Measurements from ENCODE around the gene KDM3A.

The KDM3A gene

DNA sequence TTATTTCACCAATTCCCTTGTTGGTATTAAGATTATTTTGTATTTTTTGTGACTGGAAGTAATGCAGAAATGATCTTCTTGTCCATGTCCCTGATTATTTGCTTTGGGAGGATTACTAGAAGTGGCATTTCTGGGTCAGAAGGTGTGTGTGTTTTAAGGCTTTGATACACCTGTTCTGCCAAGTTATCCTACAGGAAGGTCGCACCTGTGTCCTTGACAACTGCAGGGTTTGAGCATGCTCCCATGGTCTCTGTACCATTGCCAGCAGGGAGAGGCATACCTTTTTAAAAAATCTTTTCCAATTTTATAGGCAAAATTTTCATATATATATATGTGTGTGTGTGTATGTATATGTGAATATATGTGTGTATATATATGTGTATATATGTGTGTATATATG, 29.7 kb downstream of the KDM3A start:
- Histone ChIP-seq H3K4me1 (ENCODE audit: control extremely low read depth in 1 of 4, control insufficient read depth in 4 of 4, insufficient read depth in 4 of 4, low read length in 3 of 4) (no peaks in the 10 kb centered on the region), H3K27ac (ENCODE audit: insufficient read depth in 1 of 2, low read depth in 1 of 2, low read length in 2 of 2, poor library complexity in 1 of 2, severe bottlenecking in 2 of 2) (no peak overlapping the region), H3K36me3 (ENCODE audit: control insufficient read depth in 4 of 4, insufficient read depth in 4 of 4, low read length in 3 of 4) (peaks cover 27 to 92% (median 62%) of the 10 kb centered on the region in 4 experiments), H3K9me3 (ENCODE audit: control extremely low read depth in 1 of 5, control insufficient read depth in 4 of 5, insufficient read depth in 2 of 5, low read depth in 1 of 5, low read length in 4 of 5) (no peaks in the 10 kb centered on the region), H3K4me3 (ENCODE audit: control insufficient read depth in 1 of 7, extremely low read depth in 1 of 7, insufficient read depth in 4 of 7, low read depth in 2 of 7, low read length in 6 of 7) (no peak overlapping the region), H3K27me3 (replicated peaks in 2 of 5; ENCODE audit: control insufficient read depth in 4 of 5, insufficient read depth in 5 of 5, low read length in 4 of 5) (no peaks in the 10 kb centered on the region)
- CTCF ChIA-PET: no interaction called here
- POLR2A ChIA-PET: no interaction called here
- WGBS (ENCODE audit: insufficient coverage): 100% methylated on average over 1 of the region's 1 CpG
- no peak for DNase-seq

DNA sequence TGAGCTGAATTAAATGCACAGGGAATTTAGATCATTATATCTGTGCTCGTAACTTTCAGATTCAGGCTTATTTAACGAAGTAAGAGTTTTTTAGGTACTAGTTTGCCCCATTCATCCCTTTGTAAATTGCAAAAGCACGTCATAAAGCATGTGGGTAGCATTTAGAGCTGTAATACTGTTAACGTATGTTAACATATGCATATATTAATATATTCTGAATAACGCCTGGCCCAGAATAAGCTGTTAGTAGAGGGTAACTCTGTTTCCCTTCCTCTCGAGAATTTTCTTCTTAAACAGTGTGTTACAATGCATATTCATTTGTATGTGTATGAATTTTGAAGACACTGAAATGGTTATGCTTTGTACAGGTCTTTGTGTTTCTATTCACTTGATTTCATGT, 30.5 kb downstream of the KDM3A start:
- DNase-seq: no peak
- Histone ChIP-seq H3K27me3 (replicated peaks in 2 of 5; ENCODE audit: control insufficient read depth in 4 of 5, insufficient read depth in 5 of 5, low read length in 4 of 5) (no peaks in the 10 kb centered on the region), H3K9me3 (ENCODE audit: control extremely low read depth in 1 of 5, control insufficient read depth in 4 of 5, insufficient read depth in 2 of 5, low read depth in 1 of 5, low read length in 4 of 5) (no peaks in the 10 kb centered on the region), H3K36me3 (ENCODE audit: control insufficient read depth in 4 of 4, insufficient read depth in 4 of 4, low read length in 3 of 4) (peaks cover 28 to 88% (median 59%) of the 10 kb centered on the region in 4 experiments), H3K4me3 (ENCODE audit: control insufficient read depth in 1 of 7, extremely low read depth in 1 of 7, insufficient read depth in 4 of 7, low read depth in 2 of 7, low read length in 6 of 7) (no peak overlapping the region), H3K27ac (ENCODE audit: insufficient read depth in 1 of 2, low read depth in 1 of 2, low read length in 2 of 2, poor library complexity in 1 of 2, severe bottlenecking in 2 of 2) (no peak overlapping the region), H3K4me1 (ENCODE audit: control extremely low read depth in 1 of 4, control insufficient read depth in 4 of 4, insufficient read depth in 4 of 4, low read length in 3 of 4) (no peaks in the 10 kb centered on the region)
- ChIA-PET CTCF (interaction anchor here (0.8 to 1.9 kb wide), 2 partner anchors 23 to 66 kb away, joined by 3 to 6 read pairs; no protein-coding TSS in a partner anchor), POLR2A (no interaction called here)
- 100% methylated on average over 2 of the region's 6 CpGs for WGBS (ENCODE audit: insufficient coverage)

DNA sequence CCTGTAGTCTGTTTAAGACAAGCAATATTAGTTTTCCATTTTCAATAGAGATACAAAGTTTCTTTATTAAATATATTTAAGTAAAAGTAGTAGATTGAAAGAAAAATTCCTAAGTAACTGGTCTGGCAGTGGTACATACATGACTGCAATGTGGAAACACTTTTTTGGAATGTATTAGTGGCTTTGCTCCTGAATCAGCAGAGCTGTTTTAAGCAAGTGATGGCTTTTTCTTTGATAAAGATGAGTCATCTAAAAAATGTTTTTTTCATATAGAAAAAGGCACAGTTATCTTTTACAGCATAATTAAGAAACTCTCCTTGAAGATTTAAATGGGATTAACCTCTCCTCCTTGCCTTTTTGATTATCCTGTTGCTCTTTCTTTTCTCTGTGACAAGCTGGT, 34.9 kb downstream of the KDM3A start:
- H3K4me1 ChIP-seq (ENCODE audit: control extremely low read depth in 1 of 4, control insufficient read depth in 4 of 4, insufficient read depth in 4 of 4, low read length in 3 of 4): no peaks in the 10 kb centered on the region
- no peaks in the 10 kb centered on the region for H3K9me3 ChIP-seq (ENCODE audit: control extremely low read depth in 1 of 5, control insufficient read depth in 4 of 5, insufficient read depth in 2 of 5, low read depth in 1 of 5, low read length in 4 of 5)
- H3K4me3 ChIP-seq (ENCODE audit: control insufficient read depth in 1 of 7, extremely low read depth in 1 of 7, insufficient read depth in 4 of 7, low read depth in 2 of 7, low read length in 6 of 7): no peak overlapping the region
- H3K27ac ChIP-seq (ENCODE audit: insufficient read depth in 1 of 2, low read depth in 1 of 2, low read length in 2 of 2, poor library complexity in 1 of 2, severe bottlenecking in 2 of 2): no peak overlapping the region
- DNase-seq: no peak
- H3K36me3 ChIP-seq (ENCODE audit: control insufficient read depth in 4 of 4, insufficient read depth in 4 of 4, low read length in 3 of 4): peaks cover 33 to 90% (median 61%) of the 10 kb centered on the region in 4 experiments
- ChIA-PET CTCF (interaction anchor here (0.6 to 1.0 kb wide), 2 partner anchors 17 to 106 kb away, joined by 3 read pairs; no protein-coding TSS in a partner anchor), POLR2A (interaction anchor here (1.4 kb wide), 1 partner anchor 10 kb away, joined by 3 read pairs; no protein-coding TSS in a partner anchor)
- H3K27me3 ChIP-seq (replicated peaks in 2 of 5; ENCODE audit: control insufficient read depth in 4 of 5, insufficient read depth in 5 of 5, low read length in 4 of 5): no peaks in the 10 kb centered on the region

DNA sequence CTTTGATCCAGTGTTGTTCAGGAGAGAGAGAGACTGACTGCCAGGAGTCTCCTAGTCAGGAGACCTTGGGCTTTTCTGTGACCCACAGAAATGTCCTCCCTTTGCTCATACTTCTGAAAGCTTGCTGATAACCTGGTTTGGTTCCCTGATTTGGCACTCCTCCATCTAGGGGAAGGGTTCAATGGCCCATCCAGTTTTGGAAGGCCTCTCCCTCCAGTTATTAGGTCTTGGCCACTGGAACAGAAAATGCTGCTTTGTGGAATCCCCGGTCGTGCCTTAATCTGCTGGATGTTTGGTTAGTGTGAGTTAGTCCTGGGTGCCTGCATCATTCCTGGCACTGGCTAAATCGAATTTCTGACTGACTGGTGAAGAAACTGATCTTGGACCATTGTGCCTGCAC, 35.7 kb downstream of the KDM3A start:
- peaks cover 32 to 92% (median 63%) of the 10 kb centered on the region in 4 experiments for H3K36me3 ChIP-seq (ENCODE audit: control insufficient read depth in 4 of 4, insufficient read depth in 4 of 4, low read length in 3 of 4)
- H3K4me3 ChIP-seq (ENCODE audit: control insufficient read depth in 1 of 7, extremely low read depth in 1 of 7, insufficient read depth in 4 of 7, low read depth in 2 of 7, low read length in 6 of 7): no peak overlapping the region
- no peak for DNase-seq
- no peak overlapping the region for H3K27ac ChIP-seq (ENCODE audit: insufficient read depth in 1 of 2, low read depth in 1 of 2, low read length in 2 of 2, poor library complexity in 1 of 2, severe bottlenecking in 2 of 2)
- H3K27me3 ChIP-seq (replicated peaks in 2 of 5; ENCODE audit: control insufficient read depth in 4 of 5, insufficient read depth in 5 of 5, low read length in 4 of 5): no peaks in the 10 kb centered on the region
- no peaks in the 10 kb centered on the region for H3K4me1 ChIP-seq (ENCODE audit: control extremely low read depth in 1 of 4, control insufficient read depth in 4 of 4, insufficient read depth in 4 of 4, low read length in 3 of 4)
- POLR2A ChIA-PET: interaction anchor here (1.4 kb wide), 1 partner anchor 11 kb away, joined by 3 read pairs; no protein-coding TSS in a partner anchor
- WGBS (ENCODE audit: insufficient coverage): 100% methylated on average over 1 of the region's 3 CpGs
- no peaks in the 10 kb centered on the region for H3K9me3 ChIP-seq (ENCODE audit: control extremely low read depth in 1 of 5, control insufficient read depth in 4 of 5, insufficient read depth in 2 of 5, low read depth in 1 of 5, low read length in 4 of 5)
- CTCF ChIA-PET: no interaction called here

DNA sequence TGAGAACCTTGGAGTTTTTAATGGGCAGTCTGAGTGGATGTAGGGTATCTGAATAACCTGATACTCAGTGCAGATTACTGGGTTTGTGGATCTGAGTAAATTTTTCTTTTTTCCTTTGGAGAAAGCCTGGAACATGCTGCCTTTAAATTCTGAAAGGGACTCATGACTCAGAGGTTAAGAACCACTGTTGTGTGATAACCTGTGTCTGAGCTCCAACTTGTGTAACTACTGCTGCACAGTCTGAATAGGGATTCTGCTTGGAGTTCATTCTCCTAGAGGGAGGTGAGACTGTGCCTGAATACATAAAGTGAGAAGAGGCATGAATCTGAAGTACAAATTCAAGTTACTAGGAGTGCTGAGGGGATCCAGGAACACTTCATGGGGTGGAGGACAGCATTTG, 36.2 kb downstream of the KDM3A start:
- no peaks in the 10 kb centered on the region for H3K4me1 ChIP-seq (ENCODE audit: control extremely low read depth in 1 of 4, control insufficient read depth in 4 of 4, insufficient read depth in 4 of 4, low read length in 3 of 4)
- POLR2A ChIA-PET: no interaction called here
- H3K36me3 ChIP-seq (ENCODE audit: control insufficient read depth in 4 of 4, insufficient read depth in 4 of 4, low read length in 3 of 4): peaks cover 37 to 92% (median 66%) of the 10 kb centered on the region in 4 experiments
- H3K27ac ChIP-seq (ENCODE audit: insufficient read depth in 1 of 2, low read depth in 1 of 2, low read length in 2 of 2, poor library complexity in 1 of 2, severe bottlenecking in 2 of 2): no peak overlapping the region
- no peak overlapping the region for H3K4me3 ChIP-seq (ENCODE audit: control insufficient read depth in 1 of 7, extremely low read depth in 1 of 7, insufficient read depth in 4 of 7, low read depth in 2 of 7, low read length in 6 of 7)
- DNase-seq: no peak
- no peaks in the 10 kb centered on the region for H3K9me3 ChIP-seq (ENCODE audit: control extremely low read depth in 1 of 5, control insufficient read depth in 4 of 5, insufficient read depth in 2 of 5, low read depth in 1 of 5, low read length in 4 of 5)
- CTCF ChIA-PET: no interaction called here
- H3K27me3 ChIP-seq (replicated peaks in 2 of 5; ENCODE audit: control insufficient read depth in 4 of 5, insufficient read depth in 5 of 5, low read length in 4 of 5): no peaks in the 10 kb centered on the region

DNA sequence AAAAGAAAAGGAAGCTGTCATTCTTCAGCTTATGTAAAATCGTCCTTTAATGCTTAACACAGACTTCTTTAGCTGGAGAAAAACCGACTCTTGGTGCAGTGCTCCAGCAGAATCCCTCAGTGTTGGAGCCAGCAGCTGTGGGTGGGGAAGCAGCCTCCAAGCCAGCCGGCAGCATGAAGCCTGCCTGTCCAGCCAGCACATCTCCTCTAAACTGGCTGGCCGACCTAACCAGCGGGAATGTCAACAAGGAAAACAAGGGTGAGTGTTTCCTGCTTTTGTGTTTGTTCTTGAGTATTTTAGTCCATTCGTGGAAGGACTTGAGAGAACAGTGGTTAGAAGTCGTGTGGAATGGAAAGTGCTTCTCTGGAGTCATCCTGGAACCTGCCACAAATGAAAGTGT, 38.9 kb downstream of the KDM3A start:
- H3K4me1 ChIP-seq (ENCODE audit: control extremely low read depth in 1 of 4, control insufficient read depth in 4 of 4, insufficient read depth in 4 of 4, low read length in 3 of 4): no peaks in the 10 kb centered on the region
- H3K36me3 ChIP-seq (ENCODE audit: control insufficient read depth in 4 of 4, insufficient read depth in 4 of 4, low read length in 3 of 4): peaks cover 45 to 94% (median 74%) of the 10 kb centered on the region in 4 experiments
- POLR2A ChIA-PET: no interaction called here
- H3K9me3 ChIP-seq (ENCODE audit: control extremely low read depth in 1 of 5, control insufficient read depth in 4 of 5, insufficient read depth in 2 of 5, low read depth in 1 of 5, low read length in 4 of 5): no peaks in the 10 kb centered on the region
- no peak overlapping the region for H3K4me3 ChIP-seq (ENCODE audit: control insufficient read depth in 1 of 7, extremely low read depth in 1 of 7, insufficient read depth in 4 of 7, low read depth in 2 of 7, low read length in 6 of 7)
- whole genome bisulfite sequencing (ENCODE audit: insufficient coverage): 98% methylated on average over 7 of the region's 7 CpGs
- H3K27me3 ChIP-seq (replicated peaks in 2 of 5; ENCODE audit: control insufficient read depth in 4 of 5, insufficient read depth in 5 of 5, low read length in 4 of 5): no peaks in the 10 kb centered on the region
- H3K27ac ChIP-seq (ENCODE audit: insufficient read depth in 1 of 2, low read depth in 1 of 2, low read length in 2 of 2, poor library complexity in 1 of 2, severe bottlenecking in 2 of 2): no peak overlapping the region
- DNase-seq: no peak
- CTCF ChIA-PET: interaction anchor here (1.0 to 2.0 kb wide), 3 partner anchors 11 to 84 kb away, joined by 3 to 6 read pairs (median 6); no protein-coding TSS in a partner anchor

DNA sequence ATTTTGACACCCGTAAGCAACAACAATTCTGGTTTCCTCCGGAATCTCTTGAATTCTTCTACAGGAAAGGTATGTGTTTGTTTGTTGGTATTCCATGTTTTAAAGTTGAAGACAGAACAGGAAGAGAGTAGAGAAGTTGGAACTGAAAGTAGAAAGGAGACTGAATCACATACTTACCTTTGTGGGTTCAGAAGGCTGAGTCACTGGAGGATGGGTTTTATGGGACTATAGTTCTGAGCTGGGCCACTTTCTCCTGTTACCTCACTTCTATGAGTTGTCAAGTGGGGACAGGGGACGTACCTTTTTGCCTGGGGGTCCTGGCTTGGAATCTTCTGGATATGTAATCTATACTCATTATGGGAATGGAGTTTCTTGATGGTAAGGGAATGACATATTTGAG, 40.9 kb downstream of the KDM3A start:
- Histone ChIP-seq H3K4me3 (ENCODE audit: control insufficient read depth in 1 of 7, extremely low read depth in 1 of 7, insufficient read depth in 4 of 7, low read depth in 2 of 7, low read length in 6 of 7) (no peak overlapping the region), H3K27ac (ENCODE audit: insufficient read depth in 1 of 2, low read depth in 1 of 2, low read length in 2 of 2, poor library complexity in 1 of 2, severe bottlenecking in 2 of 2) (no peak overlapping the region), H3K27me3 (replicated peaks in 2 of 5; ENCODE audit: control insufficient read depth in 4 of 5, insufficient read depth in 5 of 5, low read length in 4 of 5) (no peaks in the 10 kb centered on the region), H3K36me3 (ENCODE audit: control insufficient read depth in 4 of 4, insufficient read depth in 4 of 4, low read length in 3 of 4) (peaks cover 41 to 97% (median 79%) of the 10 kb centered on the region in 4 experiments), H3K9me3 (ENCODE audit: control extremely low read depth in 1 of 5, control insufficient read depth in 4 of 5, insufficient read depth in 2 of 5, low read depth in 1 of 5, low read length in 4 of 5) (no peaks in the 10 kb centered on the region), H3K4me1 (ENCODE audit: control extremely low read depth in 1 of 4, control insufficient read depth in 4 of 4, insufficient read depth in 4 of 4, low read length in 3 of 4) (no peaks in the 10 kb centered on the region)
- no peak for DNase-seq
- CTCF ChIA-PET: no interaction called here
- POLR2A ChIA-PET: no interaction called here
- WGBS (ENCODE audit: insufficient coverage): no CpG with 5 or more reads among the region's 3 CpGs

Data from common myeloid progenitor, CD34-positive (primary cell).